Adrenal gland (tissue), 5 donors: ENCODE data around the gene PAGR1.

Experiments
- CTCF ChIP-seq, 6 experiments: fragments of 450-650 bp in 4 of 6; fragments of 200-600 bp in 2 of 6; sonication (generic) in 1 of 6; IDR thresholded peaks; 1 replicate in 5 of 6; 2 replicates in 1 of 6; pipeline versions ENCODE4 v1.5.1 to v1.8.0; 2016 to 2021; ENCODE audit warnings: antibody characterized with exemption in 6 of 6, mild to moderate bottlenecking in 2 of 6, moderate library complexity in 1 of 6
- POLR2A ChIP-seq, 2 donors: fragments of 450-650 bp; IDR thresholded peaks; one replicate each; pipeline ENCODE4 v1.6.1; 2017; ENCODE audit warnings: antibody characterized with exemption in 2 of 2, mild to moderate bottlenecking in 2 of 2, moderate library complexity in 1 of 2
- donor health status: DM: no; HTN: no; CAD: no.

- TF ChIP-seq CTCF (IDR thresholded peaks at IDR 0.05) (no peak), POLR2A (IDR thresholded peaks at IDR 0.05) (peak in 1 of 2 donors; percentile 5)
Observed at GRCh38 chr16:29809850-29810698, 5.9 kb upstream of the PAGR1 start.
